H9 (cell line): ENCODE measurements around the gene CNIH2. TPM values are rescaled to one million over a fixed set of nuclear protein-coding genes. Genes with fewer than 3 reads are reported as not detected.

Experiments used
- DNase-seq: peaks from one replicate; pipeline ENCODE4 v3.0.0-alpha.2; 2017
- H2AFZ ChIP-seq: one replicate; pipeline ENCODE4 v1.6.1; 2013; ENCODE audit warnings: mild to moderate bottlenecking, low read length, control low read depth, moderate library complexity
- H2AK5ac ChIP-seq: 2 replicates; pipeline ENCODE4 v1.6.1; 2013; ENCODE audit warnings: low read length, control low read depth, mixed read lengths; ENCODE audit not compliant: insufficient read length
- H2BK120ac ChIP-seq: one replicate; pipeline ENCODE4 v1.6.1; 2013; ENCODE audit warnings: low read depth, mild to moderate bottlenecking, low read length, control low read depth, inconsistent platforms; ENCODE audit not compliant: poor library complexity, severe bottlenecking
- H2BK12ac ChIP-seq: 2 replicates; pipeline ENCODE4 v1.6.1; 2013; ENCODE audit warnings: low read length, control low read depth, mixed read lengths, low read depth; ENCODE audit not compliant: insufficient read length
- H2BK15ac ChIP-seq: 2 replicates; pipeline ENCODE4 v1.6.1; 2013; ENCODE audit warnings: low read depth, low read length, control low read depth
- H2BK20ac ChIP-seq: one replicate; pipeline ENCODE4 v1.6.1; 2013; ENCODE audit warnings: low read depth, mild to moderate bottlenecking, low read length, control low read depth, inconsistent platforms; ENCODE audit not compliant: poor library complexity, severe bottlenecking
- H2BK5ac ChIP-seq: 2 replicates; pipeline ENCODE4 v1.6.1; 2013; ENCODE audit warnings: low read length, control low read depth, mixed read lengths; ENCODE audit not compliant: insufficient read length
- H3K14ac ChIP-seq: 2 replicates; pipeline ENCODE4 v1.6.1; 2013; ENCODE audit warnings: low read length, control low read depth; ENCODE audit not compliant: insufficient read depth
- H3K18ac ChIP-seq: 2 replicates; pipeline ENCODE4 v1.6.1; 2013; ENCODE audit warnings: low read depth, mild to moderate bottlenecking, mixed read lengths, low read length, control low read depth; ENCODE audit not compliant: insufficient read length
- H3K23ac ChIP-seq: 2 replicates; pipeline ENCODE4 v1.6.1; 2013; ENCODE audit warnings: low read length, control low read depth, mixed read lengths, low read depth; ENCODE audit not compliant: insufficient read length
- H3K23me2 ChIP-seq: 2 replicates; pipeline ENCODE4 v1.6.1; 2013; ENCODE audit warnings: low read depth, mild to moderate bottlenecking, mixed read lengths, low read length, control low read depth; ENCODE audit not compliant: insufficient read length, poor library complexity, severe bottlenecking
- H3K27ac ChIP-seq: 2 replicates; pipeline ENCODE4 v1.5.1; 2013; ENCODE audit warnings: low read length, control low read depth, mixed read lengths, low read depth; ENCODE audit not compliant: insufficient read length
- H3K27me3 ChIP-seq: 2 replicates; pipeline ENCODE4 v1.6.1; 2013; ENCODE audit warnings: low read length, control low read depth, inconsistent platforms; ENCODE audit not compliant: insufficient read depth
- H3K4ac ChIP-seq: 2 replicates; pipeline ENCODE4 v1.6.1; 2013; ENCODE audit warnings: low read depth, mild to moderate bottlenecking, control low read depth, inconsistent platforms, low read length, moderate library complexity
- H3K4me1 ChIP-seq: 2 replicates; pipeline ENCODE4 v1.6.1; 2013; ENCODE audit warnings: low read length, control low read depth, inconsistent platforms; ENCODE audit not compliant: insufficient read depth
- H3K4me2 ChIP-seq: 2 replicates; pipeline ENCODE4 v1.6.1; 2013; ENCODE audit warnings: low read length, control low read depth, mixed read lengths; ENCODE audit not compliant: insufficient read length, insufficient read depth
- H3K56ac ChIP-seq: 2 replicates; pipeline ENCODE4 v1.6.1; 2013; ENCODE audit warnings: low read depth, mild to moderate bottlenecking, mixed read lengths, low read length, control low read depth; ENCODE audit not compliant: insufficient read length
- H3K79me1 ChIP-seq: 2 replicates; pipeline ENCODE4 v1.6.1; 2013; ENCODE audit warnings: low read depth, mild to moderate bottlenecking, moderate library complexity, low read length, control low read depth, inconsistent platforms; ENCODE audit not compliant: insufficient read depth, poor library complexity, severe bottlenecking
- H3K79me2 ChIP-seq: 2 replicates; pipeline ENCODE4 v1.6.1; 2013; ENCODE audit warnings: low read length, control low read depth, inconsistent platforms; ENCODE audit not compliant: insufficient read depth
- H3K9ac ChIP-seq: 2 replicates; pipeline ENCODE4 v1.6.1; 2013; ENCODE audit warnings: low read length, control low read depth, mixed read lengths; ENCODE audit not compliant: insufficient read length; ENCODE audit errors: extremely low read depth
- H3K9me3 ChIP-seq: one replicate; pipeline ENCODE4 v1.6.1; 2013; ENCODE audit warnings: low read depth, low read length, inconsistent platforms; ENCODE audit not compliant: control insufficient read depth
- H3T11ph ChIP-seq: one replicate; pipeline ENCODE4 v1.6.1; 2013; ENCODE audit warnings: mild to moderate bottlenecking, low read length, control low read depth, inconsistent platforms
- H4K20me1 ChIP-seq: one replicate; pipeline ENCODE4 v1.6.1; 2013; ENCODE audit not compliant: control insufficient read depth, insufficient read length, insufficient read depth
- H4K5ac ChIP-seq: 2 replicates; pipeline ENCODE4 v1.6.1; 2013; ENCODE audit warnings: low read depth, mild to moderate bottlenecking, mixed read lengths, low read length, control low read depth; ENCODE audit not compliant: insufficient read length
- H4K8ac ChIP-seq: replicated peaks from 2 replicates; pipeline ENCODE4 v1.6.1; 2013; ENCODE audit warnings: low read length, control low read depth, mixed read lengths, low read depth; ENCODE audit not compliant: insufficient read length
- H4K91ac ChIP-seq: 2 replicates; pipeline ENCODE4 v1.6.1; 2013; ENCODE audit warnings: low read depth, mild to moderate bottlenecking, moderate library complexity, mixed read lengths, low read length, control low read depth; ENCODE audit not compliant: insufficient read length
- H3K27ac Mint-ChIP-seq, 3 experiments: 2 replicates in 2 of 3; 3 replicates in 1 of 3; pipeline ENCODE4 v1.8.0; 2020 to 2021; ENCODE audit warnings: mixed read lengths in 3 of 3, mild to moderate bottlenecking in 1 of 3, moderate library complexity in 1 of 3
- H3K27me3 Mint-ChIP-seq: 2 replicates; pipeline ENCODE4 v1.8.0; 2021; ENCODE audit warnings: low read depth, mild to moderate bottlenecking, moderate library complexity, mixed read lengths
- H3K36me3 Mint-ChIP-seq, 3 experiments: 2 replicates in 2 of 3; 3 replicates in 1 of 3; pipeline ENCODE4 v1.8.0; 2020 to 2021; ENCODE audit warnings: low read depth in 3 of 3, mixed read lengths in 3 of 3; ENCODE audit not compliant: insufficient read depth in 1 of 3
- H3K4me1 Mint-ChIP-seq, 2 experiments: 2 replicates each; pipeline ENCODE4 v1.8.0; 2020; ENCODE audit warnings: mixed read lengths in 2 of 2
- H3K4me3 Mint-ChIP-seq, 2 experiments: 2 replicates in 1 of 2; 3 replicates in 1 of 2; pipeline ENCODE4 v1.8.0; 2020 to 2021; ENCODE audit warnings: mild to moderate bottlenecking in 2 of 2, mixed read lengths in 2 of 2, moderate library complexity in 1 of 2
- H3K9me3 Mint-ChIP-seq, 2 experiments: 2 replicates in 1 of 2; 3 replicates in 1 of 2; pipeline ENCODE4 v1.8.0; 2020; ENCODE audit warnings: mild to moderate bottlenecking in 2 of 2, mixed read lengths in 2 of 2, moderate library complexity in 1 of 2
- WGBS: extraction: QIAGEN DNeasy Blood & Tissue Kit; methylation state at CpG from one replicate; pipeline ENCODE4 v1.1.7; 2013; ENCODE audit warnings: missing lambda C conversion rate, low lambda C conversion rate, mixed read lengths; ENCODE audit not compliant: insufficient read length; ENCODE audit errors: extremely low coverage; 5-methylcytosine and 5-hydroxymethylcytosine counted together
- total RNA-seq: library from RNA; stranded (reverse); gene quantifications from 2 replicates; pipeline ENCODE4 v1.2.1, GENCODE V29; 2021
- TF ChIP-seq, protein P1 (sequence below): fragments of 200-600 bp; sonication (generic); conservative IDR thresholded peaks from 3 replicates; pipeline ENCODE4 v1.8.0; 2021; ENCODE audit warnings: antibody characterized with exemption, mild to moderate bottlenecking

CNIH2 gene
- total RNA-seq, 1 experiment from 2014 or later = 12.0 TPM

DNA sequence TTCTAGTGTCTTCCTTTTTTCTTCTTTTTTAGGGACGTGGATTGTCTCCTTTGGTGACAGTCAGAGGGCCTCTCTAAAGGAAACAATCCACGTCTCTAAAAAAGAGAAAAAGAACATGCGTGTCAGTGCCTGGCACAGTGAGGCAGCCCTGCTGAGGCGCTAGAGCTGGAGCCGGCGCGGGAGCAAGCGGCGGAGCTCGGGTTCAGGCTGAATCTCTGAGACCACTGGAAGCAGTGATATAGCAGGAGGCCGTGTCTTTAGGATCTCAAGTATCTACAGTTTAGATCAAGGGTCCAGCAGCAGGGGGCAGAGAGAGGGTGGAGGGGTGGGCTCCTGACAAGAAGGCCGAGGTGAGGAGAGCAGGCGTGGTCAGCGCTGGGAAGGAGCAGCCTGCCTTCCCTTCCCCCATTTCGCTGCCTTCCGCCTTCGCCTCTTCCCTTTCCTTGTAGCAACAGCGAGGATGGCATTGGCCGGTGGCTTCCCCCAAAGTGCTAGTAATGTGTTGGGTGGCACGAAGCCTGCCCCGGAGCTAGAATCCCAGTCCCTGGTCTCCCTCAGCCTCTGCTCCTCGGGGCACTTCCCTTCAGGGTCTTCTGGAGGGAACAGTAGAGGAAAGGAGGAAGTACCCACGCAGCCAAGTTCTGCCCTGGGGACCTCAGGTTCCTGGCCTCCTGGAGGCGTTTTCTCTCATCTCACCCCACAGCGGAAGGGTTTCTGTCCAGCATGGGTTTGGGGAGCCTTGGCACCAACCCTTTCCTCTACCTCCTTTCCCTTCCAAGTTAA, 37.8 kb upstream of the CNIH2 start:
- Mint-ChIP-seq H3K4me1 (peaks cover 5% of the 10 kb centered on the region in 2 experiments; a peak in 3 of 4 replicates), H3K4me3 (no peak overlapping the region), H3K27me3 (peaks cover 3% of the 10 kb centered on the region; the same call in 1 of the 2 replicates), H3K9me3 (no peaks in the 10 kb centered on the region), H3K27ac (peak overlapping the region in 1 of 3 experiments; percentile 90; a peak in 2 of 7 replicates), H3K36me3 (peaks cover 2 to 14% (median 7%) of the 10 kb centered on the region in 3 experiments; a peak in 4 of 7 replicates)
- Histone ChIP-seq H2AK5ac (no peak overlapping the region), H3K23ac (no peak overlapping the region), H3K79me1 (no peaks in the 10 kb centered on the region), H2BK20ac (no peak overlapping the region), H3T11ph (no peak overlapping the region), H4K91ac (no peak overlapping the region), H2BK5ac (no peak overlapping the region), H3K9ac (no peak overlapping the region), H2BK12ac (no peak overlapping the region), H3K79me2 (no peaks in the 10 kb centered on the region), H3K9me3 (no peaks in the 10 kb centered on the region), H3K18ac (no peak overlapping the region), H2AFZ (no peak overlapping the region), H3K27me3 (no peaks in the 10 kb centered on the region), H4K20me1 (no peaks in the 10 kb centered on the region), H3K14ac (no peak overlapping the region), H3K4ac (no peak overlapping the region), H3K4me2 (no peak overlapping the region), H3K56ac (no peak overlapping the region), H2BK15ac (no peak overlapping the region), H2BK120ac (no peak overlapping the region), H4K8ac (no peak overlapping the region), H3K4me1 (no peaks in the 10 kb centered on the region), H3K27ac (no peak overlapping the region), H3K23me2 (no peaks in the 10 kb centered on the region), H4K5ac (no peak overlapping the region)
- TF ChIP-seq, protein P1, sequence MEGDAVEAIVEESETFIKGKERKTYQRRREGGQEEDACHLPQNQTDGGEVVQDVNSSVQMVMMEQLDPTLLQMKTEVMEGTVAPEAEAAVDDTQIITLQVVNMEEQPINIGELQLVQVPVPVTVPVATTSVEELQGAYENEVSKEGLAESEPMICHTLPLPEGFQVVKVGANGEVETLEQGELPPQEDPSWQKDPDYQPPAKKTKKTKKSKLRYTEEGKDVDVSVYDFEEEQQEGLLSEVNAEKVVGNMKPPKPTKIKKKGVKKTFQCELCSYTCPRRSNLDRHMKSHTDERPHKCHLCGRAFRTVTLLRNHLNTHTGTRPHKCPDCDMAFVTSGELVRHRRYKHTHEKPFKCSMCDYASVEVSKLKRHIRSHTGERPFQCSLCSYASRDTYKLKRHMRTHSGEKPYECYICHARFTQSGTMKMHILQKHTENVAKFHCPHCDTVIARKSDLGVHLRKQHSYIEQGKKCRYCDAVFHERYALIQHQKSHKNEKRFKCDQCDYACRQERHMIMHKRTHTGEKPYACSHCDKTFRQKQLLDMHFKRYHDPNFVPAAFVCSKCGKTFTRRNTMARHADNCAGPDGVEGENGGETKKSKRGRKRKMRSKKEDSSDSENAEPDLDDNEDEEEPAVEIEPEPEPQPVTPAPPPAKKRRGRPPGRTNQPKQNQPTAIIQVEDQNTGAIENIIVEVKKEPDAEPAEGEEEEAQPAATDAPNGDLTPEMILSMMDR = no peak
- DNase-seq = no peak
- no CpG with 5 or more reads among the region's 25 CpGs for WGBS
